ENCODE data around the gene TMEM63B. TPM values are rescaled to one million over a fixed set of nuclear protein-coding genes. Genes with fewer than 3 reads are reported as not detected.
"Not testable (repeated sequence)": the region's sequence is repeated elsewhere in the genome, so short reads cannot be mapped to it uniquely, and the experiment has no call there.

The TMEM63B gene
- total and polyA plus RNA-seq, 9 donors: 8.6 to 22.2 (median 18.6) TPM

DNA sequence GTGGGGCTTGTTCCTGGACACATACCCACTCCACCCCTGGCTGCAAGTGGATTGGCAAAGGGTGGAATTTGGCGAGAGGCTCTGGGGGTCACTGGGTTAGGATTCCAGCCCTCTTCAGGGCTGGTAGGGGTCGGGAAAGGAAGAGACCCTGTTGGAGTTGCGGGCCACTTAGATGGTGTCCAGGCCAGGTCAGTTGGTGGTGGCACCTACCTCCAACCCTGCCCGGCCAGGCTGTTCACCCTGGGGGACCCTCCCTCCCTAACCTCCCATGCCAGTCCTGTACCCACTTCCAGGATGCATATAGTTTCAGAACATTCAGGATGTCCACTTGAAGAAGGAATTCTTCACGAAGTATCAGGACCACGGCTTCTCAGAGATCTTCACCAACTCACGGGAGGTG lies 52.3 kb downstream of the TMEM63B start:
- 90% methylated on average over 5 of the region's 7 CpGs for WGBS (ENCODE audit: insufficient coverage)
- H3K27me3 ChIP-seq (ENCODE audit: control insufficient read depth, insufficient read depth, low read length): no peaks in the 10 kb centered on the region
- no peak overlapping the region for H3K4me3 ChIP-seq (ENCODE audit: low read length)
- no peak for DNase-seq
- H3K36me3 ChIP-seq (ENCODE audit: control insufficient read depth, insufficient read depth, low read length): no peaks in the 10 kb centered on the region
- H3K27ac ChIP-seq (ENCODE audit: low read length): no peak overlapping the region
- peaks cover 12% of the 10 kb centered on the region for H3K4me1 ChIP-seq (ENCODE audit: control insufficient read depth, insufficient read depth, low read length)
- no peaks in the 10 kb centered on the region for H3K9me3 ChIP-seq (replicated peaks; ENCODE audit: control insufficient read depth, low read depth, low read length)

DNA sequence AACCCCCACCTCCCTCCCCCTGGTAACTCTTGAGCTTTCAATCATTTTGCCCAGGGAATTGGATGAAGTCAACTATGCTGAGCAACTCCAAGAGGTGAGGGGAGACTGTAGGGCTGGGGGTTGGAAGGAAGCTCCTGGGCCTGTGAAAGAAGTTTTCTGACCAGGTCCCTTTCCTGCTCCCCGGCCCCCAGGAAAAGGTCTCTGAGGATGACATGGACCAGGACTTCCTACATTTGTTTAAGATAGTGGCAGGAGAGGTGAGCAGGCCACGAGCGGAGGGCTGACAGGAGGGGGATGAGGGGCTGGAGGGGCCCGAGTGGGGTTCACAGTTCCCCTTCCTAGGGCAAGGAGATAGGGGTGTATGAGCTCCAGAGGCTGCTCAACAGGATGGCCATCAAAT lies 53.1 kb downstream of the TMEM63B start:
- Histone ChIP-seq H3K27me3 (ENCODE audit: control insufficient read depth, insufficient read depth, low read length) (no peaks in the 10 kb centered on the region), H3K9me3 (replicated peaks; ENCODE audit: control insufficient read depth, low read depth, low read length) (no peaks in the 10 kb centered on the region), H3K4me1 (ENCODE audit: control insufficient read depth, insufficient read depth, low read length) (peaks cover 12% of the 10 kb centered on the region), H3K4me3 (ENCODE audit: low read length) (no peak overlapping the region), H3K27ac (ENCODE audit: low read length) (no peak overlapping the region), H3K36me3 (ENCODE audit: control insufficient read depth, insufficient read depth, low read length) (no peaks in the 10 kb centered on the region)
- no peak for DNase-seq
- 65% methylated on average over 4 of the region's 4 CpGs for WGBS (ENCODE audit: insufficient coverage)

DNA sequence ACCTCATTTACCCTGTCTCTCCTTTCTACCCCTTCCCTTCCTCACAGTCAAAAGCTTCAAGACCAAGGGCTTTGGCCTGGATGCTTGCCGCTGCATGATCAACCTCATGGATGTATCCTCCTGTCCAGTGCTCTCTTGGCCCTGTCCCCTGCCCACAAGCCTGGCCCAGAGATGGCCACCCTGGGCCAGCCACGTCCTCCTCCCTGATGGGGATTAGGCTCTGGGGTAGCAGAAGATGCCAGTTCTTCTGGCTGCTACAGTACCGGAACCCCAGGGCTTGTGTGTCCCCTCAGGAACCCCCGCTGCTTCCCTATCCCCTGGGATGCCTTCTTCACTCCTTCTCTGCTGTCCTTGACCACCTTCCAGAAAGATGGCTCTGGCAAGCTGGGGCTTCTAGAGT lies 53.5 kb downstream of the TMEM63B start:
- H3K36me3 ChIP-seq (ENCODE audit: control insufficient read depth, insufficient read depth, low read length): no peaks in the 10 kb centered on the region
- no peak for DNase-seq
- no peak overlapping the region for H3K4me3 ChIP-seq (ENCODE audit: low read length)
- WGBS (ENCODE audit: insufficient coverage): 92% methylated on average over 2 of the region's 4 CpGs
- H3K27ac ChIP-seq (ENCODE audit: low read length): no peak overlapping the region
- peaks cover 13% of the 10 kb centered on the region for H3K4me1 ChIP-seq (ENCODE audit: control insufficient read depth, insufficient read depth, low read length)
- H3K9me3 ChIP-seq (replicated peaks; ENCODE audit: control insufficient read depth, low read depth, low read length): no peaks in the 10 kb centered on the region
- no peaks in the 10 kb centered on the region for H3K27me3 ChIP-seq (ENCODE audit: control insufficient read depth, insufficient read depth, low read length)

DNA sequence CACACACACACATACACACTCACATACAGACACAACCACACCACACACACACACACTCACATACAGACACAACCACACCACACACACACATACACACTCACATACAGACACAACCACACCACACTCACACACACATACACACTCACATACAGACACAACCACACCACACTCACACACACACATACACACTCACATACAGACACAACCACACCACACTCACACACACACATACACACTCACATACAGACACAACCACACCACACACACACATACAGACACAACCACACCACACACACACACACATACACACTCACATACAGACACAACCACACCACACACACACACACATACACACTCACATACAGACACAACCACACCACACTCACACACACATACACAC lies 54.4 kb downstream of the TMEM63B start:
- H3K27me3 ChIP-seq (ENCODE audit: control insufficient read depth, insufficient read depth, low read length); H3K27ac ChIP-seq (ENCODE audit: low read length); DNase-seq; H3K36me3 ChIP-seq (ENCODE audit: control insufficient read depth, insufficient read depth, low read length); H3K4me3 ChIP-seq (ENCODE audit: low read length); H3K9me3 ChIP-seq (replicated peaks; ENCODE audit: control insufficient read depth, low read depth, low read length): not testable (repeated sequence)
- H3K4me1 ChIP-seq (ENCODE audit: control insufficient read depth, insufficient read depth, low read length): peaks cover 14% of the 10 kb centered on the region

DNA sequence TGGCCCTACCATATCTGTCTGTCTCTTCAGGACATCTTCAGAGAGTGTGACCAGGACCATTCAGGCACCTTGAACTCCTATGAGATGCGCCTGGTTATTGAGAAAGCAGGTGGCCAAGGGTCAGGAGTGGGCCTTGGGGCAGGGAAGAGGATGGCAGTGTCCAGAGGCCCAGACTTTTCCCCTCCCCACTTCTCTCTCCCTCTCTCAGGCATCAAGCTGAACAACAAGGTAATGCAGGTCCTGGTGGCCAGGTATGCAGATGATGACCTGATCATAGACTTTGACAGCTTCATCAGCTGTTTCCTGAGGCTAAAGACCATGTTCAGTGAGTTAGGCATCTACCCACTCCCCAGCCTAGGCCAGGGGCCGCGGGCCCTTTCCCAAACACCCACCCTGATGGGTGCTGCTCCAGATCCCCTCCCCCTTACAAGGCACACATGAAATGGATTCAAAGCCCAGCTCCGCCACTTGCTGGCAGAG lies 55.6 kb downstream of the TMEM63B start:
- Histone ChIP-seq H3K4me3 (ENCODE audit: low read length) (no peak overlapping the region), H3K4me1 (ENCODE audit: control insufficient read depth, insufficient read depth, low read length) (peaks cover 8% of the 10 kb centered on the region), H3K9me3 (replicated peaks; ENCODE audit: control insufficient read depth, low read depth, low read length) (no peaks in the 10 kb centered on the region), H3K27me3 (ENCODE audit: control insufficient read depth, insufficient read depth, low read length) (no peaks in the 10 kb centered on the region), H3K27ac (ENCODE audit: low read length) (no peak overlapping the region), H3K36me3 (ENCODE audit: control insufficient read depth, insufficient read depth, low read length) (no peaks in the 10 kb centered on the region)
- no peak for DNase-seq
- 94% methylated on average over 2 of the region's 4 CpGs for WGBS (ENCODE audit: insufficient coverage)

DNA sequence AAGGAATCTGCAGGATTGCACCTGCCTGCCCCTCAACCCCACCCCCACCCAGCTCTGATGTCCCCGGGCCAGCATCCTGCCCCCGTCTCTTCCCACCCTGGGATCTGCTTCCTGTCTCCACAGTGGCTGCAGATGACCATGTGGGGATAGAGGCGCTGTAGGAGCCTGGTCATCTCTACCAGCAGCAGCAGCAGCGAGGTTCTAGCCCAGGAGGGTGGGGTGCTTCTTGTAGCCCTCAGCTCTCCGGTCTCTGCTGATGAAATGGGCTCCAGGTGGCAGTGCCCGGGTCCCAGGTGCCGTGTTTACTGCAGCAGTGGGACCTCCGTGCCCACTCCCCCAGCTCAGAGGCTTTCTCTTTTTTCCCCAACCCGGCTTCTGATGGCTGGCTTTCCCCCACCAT lies 56.4 kb downstream of the TMEM63B start:
- no peak overlapping the region for H3K4me3 ChIP-seq (ENCODE audit: low read length)
- no peak overlapping the region for H3K27ac ChIP-seq (ENCODE audit: low read length)
- WGBS (ENCODE audit: insufficient coverage): 48% methylated on average over 3 of the region's 9 CpGs
- H3K27me3 ChIP-seq (ENCODE audit: control insufficient read depth, insufficient read depth, low read length): no peaks in the 10 kb centered on the region
- H3K9me3 ChIP-seq (replicated peaks; ENCODE audit: control insufficient read depth, low read depth, low read length): no peaks in the 10 kb centered on the region
- no peak for DNase-seq
- H3K36me3 ChIP-seq (ENCODE audit: control insufficient read depth, insufficient read depth, low read length): no peaks in the 10 kb centered on the region
- H3K4me1 ChIP-seq (ENCODE audit: control insufficient read depth, insufficient read depth, low read length): peaks cover 8% of the 10 kb centered on the region

DNA sequence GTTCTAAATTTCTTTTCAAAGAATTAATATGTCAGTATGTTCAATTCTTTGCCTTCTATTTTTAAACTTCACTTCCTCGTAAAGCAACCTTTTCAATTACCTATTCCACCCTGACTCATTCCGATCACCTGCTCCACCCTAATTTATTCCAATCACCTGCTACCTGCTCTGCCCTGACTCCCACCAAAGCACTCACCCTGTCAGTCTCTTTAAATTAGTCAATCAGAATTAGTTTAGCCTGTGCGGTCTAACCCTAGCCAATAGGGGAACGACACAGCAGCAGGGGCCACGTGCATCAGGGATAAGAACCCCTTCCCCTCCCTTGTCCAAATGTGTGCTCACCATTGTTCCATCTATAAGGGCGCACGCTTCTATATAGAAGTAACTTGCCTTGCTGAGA lies 58.0 kb downstream of the TMEM63B start:
- not testable (repeated sequence) for H3K27me3 ChIP-seq (ENCODE audit: control insufficient read depth, insufficient read depth, low read length); H3K27ac ChIP-seq (ENCODE audit: low read length); DNase-seq; H3K9me3 ChIP-seq (replicated peaks; ENCODE audit: control insufficient read depth, low read depth, low read length); H3K4me1 ChIP-seq (ENCODE audit: control insufficient read depth, insufficient read depth, low read length); H3K4me3 ChIP-seq (ENCODE audit: low read length); H3K36me3 ChIP-seq (ENCODE audit: control insufficient read depth, insufficient read depth, low read length)
- WGBS (ENCODE audit: insufficient coverage): 79% methylated on average over 3 of the region's 7 CpGs

DNA sequence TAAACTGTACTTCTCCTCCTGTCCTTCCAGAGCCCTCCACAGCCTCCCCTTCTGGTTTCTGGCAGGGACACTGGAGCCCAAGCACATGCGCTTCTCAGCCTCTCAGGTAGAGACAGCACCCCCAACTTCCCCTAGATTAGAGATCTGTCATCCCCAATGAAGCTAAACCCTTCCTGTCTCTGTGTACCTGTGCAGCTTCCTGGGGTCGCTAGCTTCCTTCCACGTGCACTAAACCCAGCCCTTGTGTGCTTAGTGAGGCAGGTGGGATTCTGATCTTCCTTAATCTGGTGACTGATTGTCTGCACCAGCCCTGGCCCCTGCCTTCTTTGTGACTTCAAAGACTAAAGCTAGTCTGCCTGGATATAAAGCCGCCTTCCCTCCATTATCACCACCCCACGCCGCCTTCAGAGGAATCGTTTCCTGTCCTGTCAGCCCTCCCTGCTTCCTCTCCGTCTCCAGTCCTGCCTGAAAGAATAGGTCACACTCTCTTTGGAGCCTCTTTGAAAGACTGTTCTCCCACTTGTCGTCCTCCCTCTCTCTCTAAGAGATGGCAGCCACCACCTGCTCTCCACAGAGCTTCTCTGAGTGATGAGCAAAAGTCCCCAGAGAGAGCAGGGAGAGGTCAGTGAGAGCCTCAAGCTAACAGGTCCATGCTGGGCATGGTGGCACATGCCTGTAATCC lies 58.7 kb downstream of the TMEM63B start:
- peaks cover 8% of the 10 kb centered on the region for H3K4me1 ChIP-seq (ENCODE audit: control insufficient read depth, insufficient read depth, low read length)
- H3K4me3 ChIP-seq (ENCODE audit: low read length): no peak overlapping the region
- H3K27me3 ChIP-seq (ENCODE audit: control insufficient read depth, insufficient read depth, low read length): no peaks in the 10 kb centered on the region
- WGBS (ENCODE audit: insufficient coverage): 18% methylated on average over 9 of the region's 9 CpGs
- DNase-seq: no peak
- H3K9me3 ChIP-seq (replicated peaks; ENCODE audit: control insufficient read depth, low read depth, low read length): no peaks in the 10 kb centered on the region
- H3K36me3 ChIP-seq (ENCODE audit: control insufficient read depth, insufficient read depth, low read length): no peaks in the 10 kb centered on the region
- H3K27ac ChIP-seq (ENCODE audit: low read length): no peak overlapping the region

DNA sequence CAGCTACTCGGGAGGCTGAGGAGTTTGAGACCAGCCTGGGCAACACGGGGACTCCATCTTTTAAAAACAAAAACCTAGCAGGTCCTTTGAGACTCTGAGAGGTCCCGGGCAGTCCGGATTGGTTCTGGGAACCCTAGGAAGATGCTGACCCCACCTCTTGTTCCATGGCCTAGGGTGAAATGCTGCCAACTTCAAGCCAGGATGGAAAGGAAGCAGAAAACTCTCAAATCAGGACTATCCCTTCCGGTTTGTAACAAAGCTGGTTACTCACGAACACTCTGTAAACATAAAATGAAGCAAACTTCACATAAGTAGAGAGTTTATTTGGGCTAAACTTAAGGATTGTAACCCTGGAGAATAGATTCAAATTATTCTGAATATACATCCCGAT lies 59.3 kb downstream of the TMEM63B start:
- 76% methylated on average over 4 of the region's 7 CpGs for WGBS (ENCODE audit: insufficient coverage)

DNA sequence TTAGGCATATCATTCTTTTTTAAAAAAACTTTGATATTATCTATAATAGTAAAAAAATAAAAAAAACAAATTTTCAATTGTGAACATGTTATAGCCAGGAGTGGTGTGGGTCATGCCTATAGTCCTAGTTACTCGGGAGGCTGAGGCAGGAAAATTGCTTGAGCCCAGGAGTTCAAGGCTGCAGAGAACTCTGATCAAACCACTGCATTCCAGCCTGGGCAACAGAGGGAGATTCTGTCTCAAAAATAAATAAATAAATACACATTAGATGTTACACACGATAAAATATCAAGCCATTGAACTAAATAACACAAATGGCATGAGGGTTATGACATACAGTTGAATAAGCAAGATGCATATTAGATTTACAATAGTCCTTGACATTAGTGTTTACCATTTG lies 61.5 kb downstream of the TMEM63B start:
- Histone ChIP-seq H3K4me3 (ENCODE audit: low read length) (no peak overlapping the region), H3K27me3 (ENCODE audit: control insufficient read depth, insufficient read depth, low read length) (no peaks in the 10 kb centered on the region), H3K9me3 (replicated peaks; ENCODE audit: control insufficient read depth, low read depth, low read length) (no peaks in the 10 kb centered on the region), H3K27ac (ENCODE audit: low read length) (no peak overlapping the region), H3K4me1 (ENCODE audit: control insufficient read depth, insufficient read depth, low read length) (peaks cover 10% of the 10 kb centered on the region), H3K36me3 (ENCODE audit: control insufficient read depth, insufficient read depth, low read length) (no peaks in the 10 kb centered on the region)
- no peak for DNase-seq
- no CpG with 5 or more reads among the region's 2 CpGs for WGBS (ENCODE audit: insufficient coverage)

More for the DNA sequence above, 59.3 kb downstream of the TMEM63B start:
- DNase-seq: no peak
- Histone ChIP-seq H3K9me3 (replicated peaks; ENCODE audit: control insufficient read depth, low read depth, low read length) (no peaks in the 10 kb centered on the region), H3K27ac (ENCODE audit: low read length) (no peak overlapping the region), H3K4me1 (ENCODE audit: control insufficient read depth, insufficient read depth, low read length) (peaks cover 8% of the 10 kb centered on the region), H3K4me3 (ENCODE audit: low read length) (no peak overlapping the region), H3K36me3 (ENCODE audit: control insufficient read depth, insufficient read depth, low read length) (no peaks in the 10 kb centered on the region), H3K27me3 (ENCODE audit: control insufficient read depth, insufficient read depth, low read length) (no peaks in the 10 kb centered on the region)

DNA sequence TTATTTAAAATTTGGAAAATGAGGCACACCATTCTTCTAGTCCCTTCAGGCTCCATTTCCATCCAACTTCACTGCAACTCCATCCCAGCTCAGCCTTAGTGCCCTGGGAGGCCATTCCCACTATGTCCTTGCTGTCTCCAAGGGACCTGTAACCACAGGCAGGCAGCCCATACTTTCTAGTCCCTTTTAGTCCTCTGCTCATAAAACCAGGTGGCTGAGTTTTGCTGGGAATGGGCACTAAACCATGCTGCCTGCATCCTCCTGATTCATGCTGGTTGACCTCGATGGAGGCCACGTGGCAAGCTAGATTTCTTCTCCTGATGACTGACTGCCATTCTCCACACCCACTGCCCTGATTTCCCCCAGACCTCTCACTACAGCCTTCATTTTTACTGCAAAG lies 61.9 kb downstream of the TMEM63B start:
- H3K27me3 ChIP-seq (ENCODE audit: control insufficient read depth, insufficient read depth, low read length): no peaks in the 10 kb centered on the region
- no peak overlapping the region for H3K27ac ChIP-seq (ENCODE audit: low read length)
- no peaks in the 10 kb centered on the region for H3K36me3 ChIP-seq (ENCODE audit: control insufficient read depth, insufficient read depth, low read length)
- DNase-seq: no peak
- WGBS (ENCODE audit: insufficient coverage): 77% methylated on average over 2 of the region's 2 CpGs
- no peaks in the 10 kb centered on the region for H3K9me3 ChIP-seq (replicated peaks; ENCODE audit: control insufficient read depth, low read depth, low read length)
- no peak overlapping the region for H3K4me3 ChIP-seq (ENCODE audit: low read length)
- peaks cover 10% of the 10 kb centered on the region for H3K4me1 ChIP-seq (ENCODE audit: control insufficient read depth, insufficient read depth, low read length)

Measured in muscle of leg (tissue), 11 donors.